Left lobe of liver (tissue), 2 donors: ENCODE measurements around the gene PIP5KL1. TPM values are rescaled to one million over a fixed set of nuclear protein-coding genes. Genes with fewer than 3 reads are reported as not detected.

Source experiments
- ATAC-seq: fragments of 200-7000 bp; cut with Tn5 transposase; one replicate; pipeline ENCODE4 v1.9.1; 2020; ENCODE audit warnings: mild to moderate bottlenecking, moderate library complexity
- DNase-seq: peaks from one replicate; pipeline ENCODE4 v3.0.0-alpha.2; 2020; ENCODE audit warnings: low spot score
- total RNA-seq: library from RNA; stranded (reverse); gene quantifications from one replicate; pipeline ENCODE4 v1.2.1, GENCODE V29; 2021
- donor health status: DM: no; HTN: no; CAD: no; lungs with moderate emphysema.
- donor health status: DM: no; HTN: yes; CAD: no.

The PIP5KL1 gene
- total RNA-seq, 1 donor from 2014 or later: 0.40 TPM

DNA sequence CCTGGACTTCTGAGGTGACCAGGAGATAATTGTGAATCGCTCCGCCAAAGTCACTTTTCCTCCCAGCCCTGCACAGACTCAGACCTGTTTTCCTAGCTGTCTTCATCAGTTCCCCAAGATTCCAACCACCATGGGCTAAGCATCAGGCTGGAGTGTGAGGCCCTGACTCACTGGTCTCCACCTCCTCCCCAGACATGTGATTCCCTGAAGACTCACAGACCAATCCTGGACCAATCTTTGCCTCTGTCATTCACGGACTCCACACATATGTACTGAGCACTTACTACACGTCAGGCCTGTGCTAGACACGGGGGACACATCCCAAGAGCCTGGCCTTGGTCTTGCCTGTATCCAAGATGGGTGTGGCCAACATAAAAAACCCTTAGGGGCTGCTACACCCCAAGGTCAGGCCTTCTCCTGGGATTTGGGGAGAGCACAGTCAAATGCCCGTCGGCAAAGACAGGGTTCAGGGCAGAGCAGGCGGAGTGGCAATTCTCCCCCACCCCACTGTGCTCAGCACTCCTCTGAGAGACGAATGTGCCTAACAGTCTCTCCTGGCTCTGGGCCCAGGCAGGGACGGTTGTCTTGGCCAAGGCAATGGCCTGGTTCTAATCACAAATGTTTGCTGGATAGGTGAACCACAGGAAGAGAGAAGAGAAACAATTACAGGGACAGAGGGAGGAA is 38.3 kb upstream of the PIP5KL1 start:
- ATAC-seq: peak; percentile 6
- DNase-seq: peak; percentile 73

DNA sequence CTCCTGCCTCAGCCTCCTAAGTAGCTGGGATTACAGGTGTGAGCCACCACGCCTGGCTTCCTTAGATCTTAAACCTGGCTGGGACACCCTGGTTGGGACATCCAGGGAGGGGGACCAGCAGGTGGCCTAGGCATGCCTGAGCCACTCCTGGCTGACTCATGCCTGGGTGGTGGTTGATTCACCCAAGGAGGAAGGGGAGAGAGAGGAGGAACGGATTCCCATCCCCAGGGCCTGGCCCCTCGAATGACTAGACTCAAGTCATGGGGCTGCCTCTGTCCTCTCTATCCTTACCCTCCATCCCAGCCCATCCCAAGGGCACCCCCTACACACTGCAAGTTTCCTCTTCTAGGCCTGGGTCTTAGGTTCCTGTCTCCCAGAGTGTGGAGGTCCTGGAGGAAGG is 37.5 kb upstream of the PIP5KL1 start:
- no peak for ATAC-seq
- DNase-seq: no peak

GRCh38 chr9:127967151-127967809 is 36.7 kb upstream of the PIP5KL1 start:
- ATAC-seq: no peak
- DNase-seq: no peak

DNA sequence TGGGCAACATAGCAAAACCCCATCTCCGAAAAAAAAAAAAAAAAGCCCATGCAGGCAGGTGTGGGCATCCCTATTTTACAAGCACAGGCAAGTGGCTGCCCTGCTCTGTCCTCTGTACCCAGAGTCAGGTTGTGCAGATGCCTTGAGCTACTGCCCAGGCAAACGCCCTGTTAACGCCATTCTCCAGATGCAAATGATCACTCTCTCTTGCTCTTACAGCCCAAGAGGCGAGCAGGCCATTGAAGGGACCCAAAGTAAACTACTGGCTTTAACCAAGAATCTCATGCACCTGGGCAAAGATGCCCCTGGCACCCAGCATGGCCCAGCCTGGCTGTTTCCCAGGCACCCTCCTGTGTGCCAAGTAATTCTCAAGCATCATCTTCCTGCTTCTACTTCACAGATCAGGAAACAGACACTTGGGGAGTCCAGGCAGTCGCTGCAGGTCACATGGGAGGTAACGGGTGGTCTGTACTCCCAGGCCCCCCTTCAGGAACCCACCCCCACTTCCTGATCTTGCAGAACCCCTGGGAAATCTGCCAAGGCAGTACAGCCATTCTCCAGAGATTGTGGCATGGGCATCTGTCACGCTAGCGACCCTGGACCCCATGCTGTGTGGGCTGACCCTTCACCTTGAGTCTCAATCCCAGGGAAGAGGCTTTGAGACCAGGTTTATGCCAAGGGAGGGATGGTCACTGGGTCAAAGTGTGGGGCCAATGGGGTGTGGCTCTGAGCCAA is 36.0 kb upstream of the PIP5KL1 start:
- no peak for DNase-seq
- ATAC-seq: no peak

- ATAC-seq: peak; percentile 4
Observed at GRCh38 chr9:127965953-127966352, 35.4 kb upstream of the PIP5KL1 start.

DNA sequence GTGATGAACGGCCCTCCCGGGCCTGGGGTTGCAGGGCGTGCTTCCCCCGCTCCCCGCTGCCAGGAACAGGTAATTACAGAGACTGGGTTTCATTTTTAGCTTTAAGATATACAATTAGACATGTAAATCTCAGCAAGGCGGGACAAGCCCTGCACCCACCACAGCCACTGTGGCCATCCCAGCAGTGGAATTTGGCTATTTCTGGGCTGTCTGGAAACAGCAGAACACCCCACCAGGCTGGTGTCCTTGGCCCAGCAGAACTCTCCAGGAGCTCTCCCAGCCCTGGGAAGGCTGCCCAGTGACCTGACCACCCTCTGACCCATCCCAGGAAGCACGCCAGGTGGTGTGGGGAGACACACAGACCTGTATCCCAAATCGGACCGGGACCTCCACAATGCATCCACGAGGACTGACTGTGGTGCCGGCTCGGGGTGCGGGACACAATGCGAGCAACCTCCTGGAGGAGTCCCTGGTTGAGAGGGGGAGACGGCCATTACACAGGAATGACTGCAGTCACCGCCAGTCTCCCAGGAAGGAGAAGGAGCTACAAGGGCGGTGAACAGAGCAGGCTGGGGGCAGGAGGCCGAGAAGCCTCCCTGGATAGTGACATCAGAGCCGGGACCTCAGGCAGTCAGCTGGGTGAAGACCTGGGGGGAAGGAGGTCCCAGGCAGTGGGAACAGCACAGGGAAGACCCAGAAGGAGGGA is 32.9 kb upstream of the PIP5KL1 start:
- DNase-seq (peak; percentile 91), ATAC-seq (peak; percentile 64)

More at GRCh38 chr9:127965953-127966352, 35.4 kb upstream of the PIP5KL1 start:
- DNase-seq: no peak

DNA sequence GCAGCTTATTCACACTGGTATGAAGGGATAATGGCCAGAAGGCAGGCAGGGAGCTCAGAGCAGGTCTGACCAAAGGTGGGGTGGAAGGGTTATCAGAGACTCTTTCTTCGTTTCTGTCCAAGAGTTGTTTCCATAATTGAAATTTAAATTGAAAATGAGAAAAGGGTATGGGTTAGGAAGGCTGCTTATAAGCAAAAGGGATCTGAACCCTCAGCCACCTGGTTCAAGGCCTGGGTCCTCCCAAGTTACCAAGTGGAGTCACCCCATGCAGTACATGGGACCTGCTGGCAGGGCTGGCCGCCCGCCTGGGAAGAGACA is 32.4 kb upstream of the PIP5KL1 start:
- ATAC-seq (peak; percentile 33), DNase-seq (no peak)

GRCh38 chr9:127962278-127962677 is 31.7 kb upstream of the PIP5KL1 start:
- ATAC-seq (no peak), DNase-seq (no peak)

DNA sequence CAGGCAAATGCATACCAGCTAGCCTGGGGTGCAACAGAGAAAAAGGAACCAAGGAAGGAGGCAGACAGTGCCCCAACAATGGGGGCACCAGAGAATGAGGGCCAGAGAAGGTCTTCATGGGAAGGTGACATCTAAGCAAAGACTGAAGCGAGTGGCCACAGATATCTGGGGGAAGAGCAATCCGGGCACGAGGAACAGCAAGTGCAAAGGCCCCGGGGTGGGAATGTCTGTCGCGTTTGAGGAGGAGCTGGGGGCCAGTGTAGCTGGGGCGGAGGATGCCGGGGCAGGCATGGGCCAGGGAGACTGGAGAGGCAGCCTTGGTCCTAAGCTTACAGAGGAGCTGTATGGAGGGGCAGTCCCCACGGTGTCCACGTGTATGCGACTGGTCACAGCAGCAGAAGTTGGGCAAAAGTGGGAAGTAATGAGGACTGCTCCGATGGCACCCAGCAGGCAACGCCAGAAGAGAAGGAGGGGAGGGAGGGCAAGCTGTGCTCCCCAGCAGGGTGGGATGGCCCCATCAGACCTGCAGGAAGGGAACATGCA is 31.1 kb upstream of the PIP5KL1 start:
- DNase-seq (no peak), ATAC-seq (no peak)

DNA sequence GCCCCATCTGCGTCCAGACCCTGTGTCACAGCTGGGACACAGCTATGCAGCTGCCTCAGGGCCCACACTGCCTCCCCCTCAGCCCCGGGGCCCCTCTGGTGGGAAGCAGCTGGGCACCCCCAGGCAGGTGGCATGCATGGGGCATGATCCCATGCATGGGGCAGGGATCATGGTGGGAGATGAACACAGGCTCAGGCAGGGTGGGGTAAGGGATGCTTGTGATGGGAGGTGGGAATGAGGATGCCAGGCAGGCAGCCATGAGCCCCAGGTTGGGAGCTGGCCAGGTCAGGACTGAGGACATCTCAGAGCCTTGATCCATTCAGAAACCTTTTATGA is 30.5 kb upstream of the PIP5KL1 start:
- DNase-seq: no peak
- no peak for ATAC-seq

GRCh38 chr9:127960410-127961154 is 30.0 kb upstream of the PIP5KL1 start:
- ATAC-seq (no peak), DNase-seq (no peak)

DNA sequence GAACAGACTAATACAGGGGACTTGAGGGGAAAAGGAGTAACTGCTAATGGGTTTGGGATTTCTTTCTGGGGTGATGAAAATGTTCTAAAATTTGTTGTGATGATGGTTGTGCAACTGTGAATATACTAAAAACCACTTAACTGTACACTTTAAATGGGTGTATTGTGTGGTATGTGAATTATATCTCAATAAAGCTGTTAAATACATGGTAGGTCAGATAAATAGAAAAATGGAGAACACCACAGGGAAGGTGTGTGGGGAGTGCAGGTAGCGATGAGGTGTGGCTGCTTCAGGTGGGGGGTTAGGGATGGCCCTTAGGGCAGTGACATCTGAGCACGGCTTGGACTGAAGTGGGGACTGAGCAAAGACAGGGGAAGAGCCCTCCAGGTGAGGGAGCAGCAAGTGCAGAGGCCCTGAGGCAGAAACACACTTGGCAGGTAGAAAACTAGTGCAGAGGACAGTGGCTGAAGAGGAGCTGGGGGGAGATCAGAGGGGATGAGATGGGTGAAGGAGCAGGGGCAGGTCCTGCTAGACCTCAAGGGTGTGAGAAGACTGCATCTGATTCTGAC is 29.3 kb upstream of the PIP5KL1 start:
- ATAC-seq (no peak), DNase-seq (no peak)

- ATAC-seq (no peak), DNase-seq (no peak)
Observed at GRCh38 chr9:127959398-127959797, 28.8 kb upstream of the PIP5KL1 start.

- no peak for ATAC-seq
- DNase-seq: no peak
Observed at GRCh38 chr9:127958728-127959127, 28.2 kb upstream of the PIP5KL1 start.

- DNase-seq (peak; percentile 88), ATAC-seq (peak; percentile 90)
Observed at GRCh38 chr9:127955294-127956015, 24.9 kb upstream of the PIP5KL1 start.

GRCh38 chr9:127954831-127955293 is 24.3 kb upstream of the PIP5KL1 start:
- DNase-seq: no peak
- ATAC-seq: no peak

DNA sequence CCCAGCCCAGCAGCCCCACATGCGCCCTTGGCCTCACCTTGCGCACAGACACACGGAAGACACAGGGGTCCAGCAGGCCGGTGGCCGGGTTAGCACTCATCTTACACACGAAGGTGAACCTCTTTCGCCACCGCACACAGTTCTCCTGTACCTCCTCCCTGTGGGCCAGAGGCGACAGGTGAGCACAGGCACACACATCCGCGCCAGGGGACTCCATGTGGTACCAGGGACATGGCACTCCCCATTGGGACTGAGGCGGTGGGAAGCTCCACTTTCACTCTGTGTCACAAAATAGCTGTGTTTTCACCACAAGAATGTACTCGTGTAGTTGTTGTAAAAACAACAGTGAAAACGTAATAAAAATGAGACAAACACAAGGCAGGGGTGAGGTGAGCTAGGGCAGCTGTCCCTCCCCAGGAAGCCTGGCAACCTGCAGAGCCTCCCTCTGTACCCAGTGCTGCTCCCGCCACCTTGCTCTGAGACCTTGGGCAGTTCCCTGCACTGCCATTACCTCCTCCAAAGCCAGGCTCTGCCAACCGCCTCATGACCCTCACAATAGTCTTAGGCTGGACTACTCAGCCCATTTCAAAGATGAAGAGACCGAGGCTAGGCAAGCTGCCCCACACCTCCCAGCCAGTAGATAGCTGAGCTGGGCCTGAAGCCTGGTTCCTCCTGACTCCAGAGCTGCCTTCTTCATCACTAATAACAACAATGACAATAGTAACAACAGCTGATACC is 23.4 kb upstream of the PIP5KL1 start:
- no peak for DNase-seq
- ATAC-seq: no peak

- DNase-seq (no peak), ATAC-seq (no peak)
Observed at GRCh38 chr9:127953154-127953553, 22.6 kb upstream of the PIP5KL1 start.
